ENCODE measurements around the gene PNPO. TPM values are rescaled to one million over a fixed set of nuclear protein-coding genes. Genes with fewer than 3 reads are reported as not detected.
A peak's percentile ranks its signal among the peaks of the same experiment; 100 is the strongest.
"Not testable (repeated sequence)": the region's sequence is repeated elsewhere in the genome, so short reads cannot be mapped to it uniquely, and the experiment has no call there.

Gene PNPO
- polyA plus RNA-seq, 3 donors: 20.6 to 23.4 (median 21.7) TPM

DNA sequence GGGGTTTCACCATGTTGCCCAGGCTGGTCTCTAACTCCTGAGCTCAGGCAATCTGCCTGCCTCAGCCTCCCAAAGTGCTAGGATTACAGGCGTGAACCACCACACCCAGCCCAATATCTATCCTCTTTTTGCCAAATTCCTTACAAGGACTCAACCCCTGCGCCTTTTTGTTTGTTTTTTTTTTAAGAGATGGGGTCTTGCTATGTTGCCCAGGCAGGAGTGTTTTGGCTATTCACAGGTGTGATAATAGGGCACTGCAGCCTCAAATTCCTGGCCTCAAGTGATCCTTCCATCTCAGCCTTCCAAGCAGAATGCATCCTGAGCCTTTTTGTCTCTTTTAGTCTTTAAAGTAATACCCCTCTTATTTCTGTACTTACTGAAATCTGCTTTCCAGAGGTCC lies 28.3 kb upstream of the PNPO start:
- no peak for DNase-seq (ENCODE audit: extremely low read depth in 1 of 11, low read depth in 9 of 11, low spot score in 4 of 11)

DNA sequence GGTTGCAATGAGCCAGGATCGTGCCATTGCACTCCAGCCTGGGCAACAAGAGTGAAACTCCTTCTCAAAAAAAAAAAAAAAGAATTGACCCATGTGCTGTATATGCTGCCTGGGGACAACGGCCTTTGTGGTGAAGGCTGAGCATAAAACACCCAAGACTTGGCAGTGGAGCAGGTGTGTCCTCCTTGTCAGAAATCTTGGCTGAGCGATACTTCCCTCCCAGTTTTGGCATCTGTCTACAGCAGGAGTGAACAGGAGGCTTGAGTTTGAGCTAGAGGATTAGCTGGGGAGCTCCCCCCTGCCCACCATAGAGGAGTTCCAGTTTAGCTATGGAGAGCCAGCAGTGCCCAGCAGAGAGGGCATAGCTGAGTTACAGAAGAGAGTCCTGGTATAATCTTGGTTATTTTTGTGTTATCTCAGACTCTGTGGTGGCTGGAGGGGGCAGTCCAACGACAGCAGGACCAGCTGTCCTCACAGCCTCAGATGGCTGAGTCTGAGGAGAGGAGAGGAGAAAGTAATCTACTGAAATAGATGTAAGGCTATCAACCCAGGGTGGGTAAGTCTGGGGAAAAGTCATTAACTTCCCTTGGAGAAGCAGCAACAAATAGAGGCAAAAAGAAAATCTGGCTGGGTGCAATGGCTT lies 26.9 kb upstream of the PNPO start:
- DNase-seq (ENCODE audit: extremely low read depth in 1 of 11, low read depth in 9 of 11, low spot score in 4 of 11): no peak

DNA sequence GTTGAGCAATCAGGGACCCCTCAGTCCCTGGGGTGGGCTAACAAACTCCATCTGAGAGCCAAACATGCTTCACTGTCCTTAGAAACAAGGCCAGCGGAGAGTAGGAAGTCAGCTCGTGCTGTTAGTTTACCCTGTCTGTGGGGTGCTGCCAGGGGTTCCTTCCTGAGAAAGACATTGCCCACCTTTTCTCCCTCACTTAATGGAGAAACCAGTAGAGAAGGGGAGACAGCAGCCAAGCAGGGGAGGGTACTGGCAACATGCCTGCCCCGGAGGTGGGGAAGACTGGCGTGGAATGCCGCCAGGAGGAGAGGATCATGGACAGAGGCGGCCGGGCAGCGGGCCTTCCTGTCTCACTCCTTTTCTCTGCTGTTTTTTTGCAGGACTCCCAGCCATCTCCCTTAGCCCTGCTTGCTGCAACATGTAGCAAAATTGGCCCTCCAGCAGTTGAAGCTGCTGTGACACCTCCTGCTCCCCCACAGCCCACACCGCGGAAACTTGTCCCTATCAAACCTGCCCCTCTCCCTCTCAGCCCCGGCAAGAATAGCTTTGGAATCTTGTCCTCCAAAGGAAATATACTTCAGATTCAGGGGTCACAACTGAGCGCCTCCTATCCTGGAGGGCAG lies 25.5 kb upstream of the PNPO start:
- no peak for DNase-seq (ENCODE audit: extremely low read depth in 1 of 11, low read depth in 9 of 11, low spot score in 4 of 11)

DNA sequence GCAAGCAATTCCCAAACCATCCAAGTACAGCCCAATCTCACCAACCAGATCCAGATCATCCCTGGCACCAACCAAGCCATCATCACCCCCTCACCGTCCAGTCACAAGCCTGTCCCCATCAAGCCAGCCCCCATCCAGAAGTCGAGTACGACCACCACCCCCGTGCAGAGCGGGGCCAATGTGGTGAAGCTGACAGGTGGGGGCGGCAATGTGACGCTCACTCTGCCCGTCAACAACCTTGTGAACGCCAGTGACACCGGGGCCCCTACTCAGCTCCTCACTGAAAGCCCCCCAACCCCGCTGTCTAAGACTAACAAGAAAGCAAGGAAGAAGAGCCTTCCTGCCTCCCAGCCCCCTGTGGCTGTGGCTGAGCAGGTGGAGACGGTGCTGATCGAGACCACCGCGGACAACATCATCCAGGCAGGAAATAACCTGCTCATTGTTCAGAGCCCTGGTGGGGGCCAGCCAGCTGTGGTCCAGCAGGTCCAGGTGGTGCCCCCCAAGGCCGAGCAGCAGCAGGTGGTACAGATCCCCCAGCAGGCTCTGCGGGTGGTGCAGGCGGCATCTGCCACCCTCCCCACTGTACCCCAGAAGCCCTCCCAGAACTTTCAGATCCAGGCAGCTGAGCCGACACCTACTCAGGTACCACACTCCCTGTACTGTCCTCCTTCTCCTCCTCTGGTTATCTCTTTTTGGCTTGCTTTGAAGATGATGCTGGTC lies 24.7 kb upstream of the PNPO start:
- DNase-seq (ENCODE audit: extremely low read depth in 1 of 11, low read depth in 9 of 11, low spot score in 4 of 11): no peak

DNA sequence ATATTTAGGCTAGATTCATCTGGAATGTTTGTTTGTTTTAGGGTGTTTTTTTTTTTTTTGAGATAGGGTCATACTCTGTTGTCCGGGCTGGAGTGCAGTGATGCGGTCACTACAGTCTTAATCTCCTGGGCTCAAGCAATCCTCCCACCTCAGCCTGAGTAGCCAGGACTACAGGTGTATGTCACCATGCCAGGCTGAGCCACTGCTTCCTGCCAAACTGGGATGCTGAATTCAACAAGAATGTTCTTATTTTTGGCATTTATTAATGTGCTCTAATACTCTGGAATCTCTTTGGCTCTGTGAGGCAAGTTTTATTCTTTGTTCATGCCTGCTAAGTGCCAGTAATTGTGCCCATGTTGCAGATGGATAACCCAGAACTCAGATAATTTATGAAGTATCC lies 23.8 kb upstream of the PNPO start:
- DNase-seq (ENCODE audit: extremely low read depth in 1 of 11, low read depth in 9 of 11, low spot score in 4 of 11): no peak

DNA sequence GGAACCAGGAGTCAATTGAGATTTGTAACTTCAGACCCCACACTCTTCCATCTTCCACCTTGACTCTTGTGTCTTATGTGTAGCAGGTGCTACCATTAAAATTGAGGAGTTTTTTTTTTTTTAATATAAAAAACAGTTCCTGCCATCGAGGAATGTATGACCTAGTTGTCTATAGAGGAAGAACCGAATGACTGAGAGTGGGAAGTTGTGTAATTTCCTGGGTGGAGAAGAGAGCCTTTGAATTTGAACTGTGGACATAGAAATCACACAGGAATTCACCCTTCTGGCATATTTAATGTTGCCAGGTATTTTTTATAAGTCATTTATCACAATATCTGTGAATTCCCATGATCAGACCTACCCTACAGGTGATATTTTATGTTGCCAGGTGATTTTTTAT lies 23.4 kb upstream of the PNPO start:
- DNase-seq (ENCODE audit: extremely low read depth in 1 of 11, low read depth in 9 of 11, low spot score in 4 of 11): no peak

DNA sequence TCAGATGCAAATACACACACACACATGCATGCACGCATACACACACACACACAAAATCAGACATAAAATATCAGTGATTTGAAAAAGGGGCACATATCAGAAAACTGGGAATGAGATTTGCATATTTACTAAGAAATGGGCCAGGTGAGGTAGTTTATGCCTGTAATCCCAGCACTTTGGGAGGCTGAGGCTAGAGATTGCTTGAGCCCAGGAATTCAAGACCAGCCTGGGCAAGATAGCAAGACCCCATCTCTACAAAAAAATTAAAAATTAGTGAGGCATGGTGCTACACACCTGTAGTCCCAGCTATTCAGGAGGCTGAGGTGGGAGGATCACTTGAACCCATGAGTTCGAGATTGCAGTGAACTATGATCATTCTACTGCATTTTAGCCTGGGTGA lies 22.4 kb upstream of the PNPO start:
- DNase-seq (ENCODE audit: extremely low read depth in 1 of 11, low read depth in 9 of 11, low spot score in 4 of 11): no peak

DNA sequence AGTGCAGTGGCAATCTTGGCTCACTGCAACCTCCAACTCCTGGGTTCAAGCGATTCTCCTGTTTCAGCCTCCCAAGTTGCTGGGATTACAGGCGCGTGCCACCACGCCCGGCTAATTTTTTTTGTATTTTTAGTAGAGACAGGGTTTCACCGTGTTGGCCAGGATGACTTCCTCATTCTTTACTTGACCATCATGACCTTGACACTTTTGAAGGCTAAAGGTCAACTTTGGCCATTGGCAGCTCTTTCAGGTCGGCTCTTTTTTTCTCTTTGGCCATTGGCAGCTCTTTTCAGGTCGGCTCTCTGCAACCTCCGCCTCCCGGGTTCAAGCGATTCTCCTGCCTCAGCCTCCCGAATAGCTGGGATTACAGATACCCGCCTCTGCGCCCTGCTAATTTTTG lies 21.5 kb upstream of the PNPO start:
- not testable (repeated sequence) for DNase-seq (ENCODE audit: extremely low read depth in 1 of 11, low read depth in 9 of 11, low spot score in 4 of 11)

DNA sequence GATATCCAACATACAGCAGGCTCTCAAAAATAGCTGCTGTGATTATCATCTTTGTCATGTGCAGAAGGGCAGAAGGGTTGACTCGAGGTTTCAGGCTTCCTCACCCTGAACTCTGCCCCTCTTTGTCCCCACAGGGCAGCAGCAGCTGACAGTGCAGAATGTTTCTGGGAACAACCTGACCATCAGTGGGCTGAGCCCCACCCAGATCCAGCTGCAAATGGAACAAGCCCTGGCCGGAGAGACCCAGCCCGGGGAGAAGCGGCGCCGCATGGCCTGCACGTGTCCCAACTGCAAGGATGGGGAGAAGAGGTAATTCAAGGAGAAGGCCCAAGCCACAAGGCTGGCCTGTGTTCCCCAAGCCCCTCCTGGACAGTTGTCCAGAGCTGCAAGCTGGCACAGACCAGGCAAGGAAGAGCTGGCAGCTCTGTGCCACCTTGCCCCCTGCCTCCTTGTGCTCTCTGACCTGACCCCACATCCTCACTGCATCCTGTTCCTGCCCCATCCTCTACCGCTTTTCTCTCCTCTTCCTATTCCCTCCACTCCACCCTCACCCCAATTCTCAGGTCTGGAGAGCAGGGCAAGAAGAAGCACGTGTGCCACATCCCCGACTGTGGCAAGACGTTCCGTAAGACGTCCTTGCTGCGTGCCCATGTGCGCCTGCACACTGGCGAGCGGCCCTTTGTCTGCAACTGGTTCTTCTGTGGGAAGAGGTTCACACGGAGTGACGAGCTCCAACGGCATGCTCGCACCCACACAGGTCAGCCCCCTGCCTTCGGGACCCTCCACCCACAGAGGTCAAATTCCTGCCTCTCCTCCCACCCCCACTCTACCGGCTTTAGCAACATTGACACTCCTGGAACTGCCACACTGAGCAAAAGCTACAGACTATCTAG lies 16.3 kb upstream of the PNPO start:
- DNase-seq (ENCODE audit: extremely low read depth in 1 of 11, low read depth in 9 of 11, low spot score in 4 of 11): no peak

DNA sequence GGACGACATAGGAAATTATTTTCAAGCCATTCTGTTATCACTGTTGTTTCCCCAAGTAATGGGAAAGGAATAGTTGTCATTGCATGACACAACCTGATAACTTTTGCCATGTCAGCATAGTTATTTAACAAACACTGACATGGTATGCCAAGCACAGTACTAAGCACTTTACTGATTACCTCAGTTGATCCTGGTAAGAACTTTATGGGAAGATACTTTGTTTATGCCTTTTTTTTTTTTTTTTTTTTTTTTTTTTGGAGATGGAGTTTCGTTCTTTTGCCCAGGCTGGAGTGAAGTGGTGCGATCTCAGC lies 15.7 kb upstream of the PNPO start:
- no peak for DNase-seq (ENCODE audit: extremely low read depth in 1 of 11, low read depth in 9 of 11, low spot score in 4 of 11)

DNA sequence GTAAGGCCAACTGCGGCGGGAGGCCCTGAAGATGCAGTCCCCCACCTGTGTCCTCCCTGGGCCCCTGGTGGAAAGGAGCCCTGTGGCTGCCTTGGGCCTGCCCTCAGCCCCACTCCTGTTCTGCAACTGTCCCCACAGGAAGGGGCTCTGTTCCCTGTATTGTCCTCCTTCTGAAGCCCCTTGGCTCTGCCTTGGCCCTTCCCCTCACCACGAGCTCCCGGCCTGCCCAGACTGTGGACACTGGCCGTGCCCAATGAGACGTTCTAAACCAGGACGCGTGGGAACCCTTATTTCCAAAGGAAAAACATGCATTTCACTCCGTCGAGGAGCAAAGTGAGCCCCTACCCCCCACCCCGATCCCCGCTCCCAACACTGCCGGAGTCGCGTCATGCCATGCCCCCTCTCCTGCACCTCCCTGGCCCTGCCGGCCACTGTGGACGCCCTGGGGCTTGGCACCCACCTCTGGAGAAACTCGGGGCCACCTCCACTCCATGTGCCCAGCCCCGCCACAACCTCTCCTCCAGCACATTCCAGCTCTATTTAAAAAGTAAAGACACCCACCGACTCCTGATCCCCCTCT lies 13.5 kb upstream of the PNPO start:
- no peak for DNase-seq (ENCODE audit: extremely low read depth in 1 of 11, low read depth in 9 of 11, low spot score in 4 of 11)

DNA sequence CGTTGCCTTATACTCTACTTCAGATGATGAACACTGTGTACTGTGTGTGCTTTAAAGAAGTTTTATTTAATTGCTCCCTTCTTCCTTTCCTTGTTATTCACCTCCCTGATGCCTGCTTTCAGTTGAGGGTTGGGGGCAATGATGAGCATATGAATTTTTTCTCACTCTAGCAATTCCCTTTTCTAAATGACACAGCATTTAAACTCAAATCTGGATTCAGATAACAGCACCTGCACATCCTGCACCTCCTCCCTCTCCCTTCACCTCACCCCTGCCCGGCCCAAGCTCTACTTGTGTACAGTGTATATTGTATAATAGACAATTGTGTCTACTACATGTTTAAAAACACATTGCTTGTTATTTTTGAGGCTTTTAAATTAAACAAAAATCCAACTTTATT lies 13.0 kb upstream of the PNPO start:
- no peak for DNase-seq (ENCODE audit: extremely low read depth in 1 of 11, low read depth in 9 of 11, low spot score in 4 of 11)

DNA sequence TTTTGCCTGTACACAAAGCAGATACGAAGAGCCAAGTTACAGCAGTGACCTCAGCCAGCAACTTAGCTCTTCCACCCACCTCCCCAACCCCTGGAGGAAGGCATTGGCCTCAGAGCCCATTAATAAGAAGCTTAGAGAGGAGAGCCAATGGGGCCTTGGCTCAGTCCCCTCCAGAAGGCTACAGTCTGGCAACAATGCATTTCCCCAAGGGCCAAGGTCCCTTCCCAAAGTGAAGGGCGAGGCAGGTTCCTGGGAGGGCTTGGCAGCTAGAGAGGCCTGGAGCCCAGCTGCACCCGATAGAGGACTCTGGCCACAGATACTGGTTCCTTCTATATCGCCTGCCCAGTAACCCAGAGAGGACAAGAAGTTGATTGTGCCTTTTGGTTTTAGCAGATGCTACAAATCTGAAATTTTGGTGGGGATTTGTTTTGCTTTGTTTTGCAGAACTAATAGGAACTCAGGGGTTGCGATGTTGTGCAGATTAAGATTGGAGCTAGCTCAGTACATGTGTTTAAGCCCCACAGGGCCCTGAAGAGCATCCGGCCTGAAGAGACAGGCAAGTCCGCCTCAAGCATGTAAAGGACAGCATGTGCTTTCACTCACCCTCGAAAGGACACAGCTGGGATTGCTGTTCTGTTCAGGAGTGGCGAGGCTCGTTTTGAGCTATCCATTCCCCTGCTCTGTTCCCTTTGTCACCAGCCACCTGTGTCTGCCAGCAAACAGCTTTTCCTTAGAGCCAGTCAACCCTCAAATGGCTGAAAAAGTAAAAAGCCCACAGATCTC lies 12.0 kb upstream of the PNPO start:
- DNase-seq (ENCODE audit: extremely low read depth in 1 of 11, low read depth in 9 of 11, low spot score in 4 of 11): peak in 1 of 11 donors; percentile 11

DNA sequence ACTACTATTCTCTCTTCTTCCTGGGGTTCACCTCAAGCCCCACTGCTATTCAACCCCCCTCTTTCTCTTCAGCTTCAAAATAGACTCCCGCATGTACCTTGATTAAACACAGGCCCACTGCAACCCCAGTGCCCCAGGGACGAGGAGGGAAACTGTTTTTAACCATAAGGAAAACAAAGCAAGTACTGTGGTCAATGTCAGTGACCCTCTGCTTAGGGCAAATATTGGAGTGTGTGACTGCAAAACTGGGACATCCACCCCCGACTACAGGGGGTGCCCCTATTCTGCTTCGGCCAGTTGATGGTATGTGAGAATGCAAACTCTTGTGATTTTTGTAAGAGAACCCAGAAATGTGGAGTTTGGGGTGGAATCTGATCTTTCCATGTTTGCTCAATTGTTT lies 9.5 kb upstream of the PNPO start:
- DNase-seq (ENCODE audit: extremely low read depth in 1 of 11, low read depth in 9 of 11, low spot score in 4 of 11): no peak

DNA sequence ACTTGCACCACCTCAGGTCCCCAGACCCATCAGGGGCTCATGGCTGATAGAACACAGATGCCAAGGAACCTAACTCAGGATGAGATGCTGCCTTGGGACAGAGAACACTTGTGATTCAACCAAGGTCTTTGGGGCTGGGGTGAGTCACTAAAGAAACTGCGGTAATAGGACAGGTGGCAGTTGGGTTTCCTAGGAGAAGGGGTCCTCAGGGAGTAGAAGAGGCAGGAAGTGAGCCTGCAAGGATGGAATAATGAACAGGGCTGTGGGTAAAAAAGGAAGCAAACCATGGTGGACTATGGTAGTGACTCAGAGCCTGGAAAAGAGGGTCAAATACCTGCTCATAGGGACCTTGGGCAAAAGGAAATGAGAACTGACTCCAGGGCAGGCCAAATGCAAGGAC lies 6.5 kb upstream of the PNPO start:
- DNase-seq (ENCODE audit: extremely low read depth in 1 of 11, low read depth in 9 of 11, low spot score in 4 of 11): no peak

DNA sequence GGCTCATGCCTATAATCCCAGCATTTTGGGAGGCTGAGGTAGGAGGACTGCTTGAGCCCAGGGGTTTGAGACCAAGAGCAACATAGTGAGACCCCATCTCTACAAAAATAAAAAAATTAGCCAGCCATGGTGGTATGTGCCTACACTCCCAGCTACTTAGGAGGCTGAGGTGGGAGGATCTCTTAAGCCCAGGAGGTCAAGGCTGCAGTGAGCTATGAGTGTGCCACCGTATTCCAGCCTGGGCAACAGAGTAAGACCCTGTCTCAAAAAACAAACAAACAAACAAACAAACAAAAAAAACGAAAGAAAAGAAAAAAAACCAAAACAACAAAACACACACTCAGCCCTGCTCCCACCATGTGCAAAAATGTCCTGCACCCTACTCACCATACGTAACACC lies 5.9 kb upstream of the PNPO start:
- not testable (repeated sequence) for DNase-seq (ENCODE audit: extremely low read depth in 1 of 11, low read depth in 9 of 11, low spot score in 4 of 11)

DNA sequence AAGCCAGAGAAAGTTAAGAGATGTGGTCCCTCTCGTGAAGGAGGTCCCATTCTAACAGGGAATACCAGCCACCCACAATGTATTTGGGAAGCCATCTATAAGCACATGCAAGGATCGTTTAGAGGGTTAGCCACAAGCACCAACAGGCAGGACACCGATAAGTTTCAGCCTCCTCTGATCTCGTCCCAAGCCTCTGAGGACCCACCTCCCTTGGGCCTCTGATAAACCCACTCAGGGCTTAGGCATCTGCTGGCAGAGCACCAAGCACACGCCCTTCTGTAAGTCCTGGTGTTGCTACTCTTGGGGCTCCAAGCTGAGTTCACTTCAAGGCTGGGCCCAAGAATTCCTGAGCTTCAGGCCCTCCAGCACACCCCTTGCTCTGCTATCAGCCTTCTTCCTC lies 5.4 kb upstream of the PNPO start:
- DNase-seq (ENCODE audit: extremely low read depth in 1 of 11, low read depth in 9 of 11, low spot score in 4 of 11): no peak

DNA sequence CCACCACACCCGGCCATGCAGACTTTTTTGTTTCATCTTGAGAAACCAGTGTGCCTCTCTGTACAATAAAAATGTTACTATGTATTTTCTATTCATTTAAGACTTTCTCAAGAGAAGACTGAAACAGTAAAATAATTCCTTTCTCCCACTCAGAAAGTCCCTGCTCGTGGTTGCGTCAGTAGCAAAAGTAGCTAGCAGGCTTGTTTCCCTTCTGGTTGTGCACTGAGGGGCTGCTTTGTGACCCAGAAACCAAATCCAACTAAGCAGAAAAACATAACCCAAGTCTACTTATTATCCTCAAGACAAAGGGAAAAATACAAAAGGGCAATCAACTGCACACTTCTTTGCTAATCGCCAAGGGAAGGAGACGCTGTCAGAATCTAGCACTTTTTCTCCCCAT lies 3.4 kb upstream of the PNPO start:
- DNase-seq (ENCODE audit: extremely low read depth in 1 of 11, low read depth in 9 of 11, low spot score in 4 of 11): no peak

DNA sequence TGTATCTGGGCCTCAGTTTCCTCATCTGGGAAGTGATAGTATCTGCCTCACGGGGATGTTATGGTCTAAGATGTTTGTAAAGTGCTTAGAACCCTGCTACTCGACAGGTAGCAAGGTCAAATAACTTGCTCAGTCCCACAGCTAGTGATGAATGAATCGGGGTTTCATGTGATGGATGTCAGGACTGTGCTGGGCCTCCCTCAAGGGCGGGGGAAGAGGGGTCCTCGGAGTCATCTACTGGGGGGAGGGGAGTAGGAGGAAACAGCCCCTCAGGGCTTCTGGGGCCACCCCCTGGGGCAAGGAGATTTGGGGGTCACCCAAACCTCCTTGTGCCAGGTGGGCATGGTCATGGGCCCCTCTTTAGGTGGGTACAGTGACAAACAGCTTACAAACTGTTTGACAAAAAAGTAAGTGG lies 732 bp downstream of the PNPO start:
- DNase-seq (ENCODE audit: extremely low read depth in 1 of 11, low read depth in 9 of 11, low spot score in 4 of 11): no peak
